Skin epidermis (tissue), 12 donors: ENCODE measurements around the gene CLEC3B.
"Not testable (repeated sequence)": the region's sequence is repeated elsewhere in the genome, so short reads cannot be mapped to it uniquely, and the experiment has no call there.

ENCODE experiments used
- H3K27ac ChIP-seq, 21 experiments: fragments of 200-600 bp; sonication (generic) in 11 of 21; one replicate each; pipeline ENCODE4 v1.5.0; 2020; ENCODE audit warnings: mild to moderate bottlenecking in 3 of 21, inconsistent platforms in 2 of 21, moderate library complexity in 2 of 21
- H3K4me3 ChIP-seq, 7 experiments: fragments of 200-600 bp; sonication (generic) in 2 of 7; one replicate each; pipeline ENCODE4 v1.5.0; 2020; ENCODE audit warnings: inconsistent platforms in 2 of 7, mild to moderate bottlenecking in 2 of 7, moderate library complexity in 1 of 7

CLEC3B gene

DNA sequence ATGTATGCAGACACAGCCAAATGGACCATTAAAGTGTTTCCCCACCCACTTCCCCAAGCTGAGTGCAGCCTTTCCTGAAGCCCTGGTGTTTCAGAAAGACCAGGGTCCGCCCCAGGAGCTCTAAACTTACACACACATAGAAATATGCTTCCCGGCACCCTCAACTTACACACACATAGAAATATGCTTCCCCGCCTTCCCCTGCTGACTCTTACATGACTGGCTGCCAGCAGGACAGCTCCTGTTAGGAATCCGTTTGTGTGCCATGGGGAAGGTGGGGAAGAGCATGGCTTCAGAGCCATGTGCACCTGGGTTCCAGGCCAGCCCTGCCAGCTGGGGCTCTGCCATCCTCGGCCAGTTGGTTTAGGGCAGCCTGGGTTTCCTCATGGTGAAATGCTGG, 3.6 kb downstream of the CLEC3B start:
- no peak overlapping the region for H3K4me3 ChIP-seq
- H3K27ac ChIP-seq: peak overlapping the region in 4 of 21 experiments; percentile 3 to 85 (median 70)

DNA sequence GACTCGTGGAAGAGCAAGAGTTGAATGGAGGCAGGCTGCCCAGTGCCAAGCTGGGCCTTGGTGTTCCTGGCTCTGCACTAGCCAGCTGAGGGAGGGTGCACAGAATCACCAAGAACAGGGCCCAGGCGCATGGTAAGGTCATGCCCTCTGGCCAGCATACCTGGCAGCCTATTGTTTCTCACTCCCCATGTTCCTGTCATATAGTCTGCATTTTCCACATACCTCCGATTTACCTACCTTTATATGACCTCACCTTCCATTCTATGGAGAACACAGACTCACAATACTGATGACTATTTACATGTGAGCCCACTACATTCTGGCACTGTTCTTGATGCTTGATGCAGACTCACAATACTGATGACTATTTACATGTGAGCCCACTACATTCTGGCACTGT, 5.4 kb downstream of the CLEC3B start:
- Histone ChIP-seq H3K27ac (no peak overlapping the region), H3K4me3 (no peak overlapping the region)

DNA sequence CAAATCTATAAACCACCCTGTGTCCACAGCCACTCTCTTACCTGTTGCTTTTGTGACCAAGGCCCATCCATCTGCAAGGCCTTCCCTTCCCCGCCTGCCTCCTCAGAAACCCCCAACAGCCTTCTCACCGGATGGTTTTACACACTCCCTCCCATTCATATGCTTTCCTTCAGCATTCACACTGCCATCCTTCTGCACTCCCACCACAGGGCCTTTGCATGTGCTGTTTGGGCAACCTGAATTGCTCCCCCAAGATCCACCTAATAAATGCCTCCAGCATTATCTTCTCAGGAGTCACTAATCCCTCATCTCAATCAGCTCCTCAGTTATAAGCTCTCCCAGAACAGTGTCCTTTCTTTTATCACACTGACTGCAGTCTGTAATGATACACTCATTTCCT, 6.0 kb downstream of the CLEC3B start:
- Histone ChIP-seq H3K27ac (no peak overlapping the region), H3K4me3 (no peak overlapping the region)

DNA sequence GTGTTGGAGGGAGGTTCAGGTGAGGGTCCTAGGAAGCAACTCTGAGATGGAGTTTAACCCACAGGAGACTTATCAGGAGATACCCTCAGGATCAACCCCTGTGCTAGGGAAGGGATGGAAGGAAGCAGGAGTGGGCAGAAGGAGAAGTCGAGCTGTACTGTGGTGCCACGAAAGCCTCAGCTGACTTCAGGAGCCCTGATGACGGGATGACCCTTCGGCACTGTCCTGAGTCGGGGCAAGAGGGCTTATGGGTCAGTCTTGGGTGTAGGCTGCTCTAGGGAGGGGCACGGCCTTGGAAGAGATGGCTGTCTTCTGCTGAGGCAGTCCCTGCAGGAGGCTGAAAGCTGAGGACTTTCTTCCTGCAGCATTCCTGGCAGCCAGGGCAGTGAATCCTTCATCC, 7.7 kb downstream of the CLEC3B start:
- Histone ChIP-seq H3K27ac (peak overlapping the region in 11 of 21 experiments; percentile 6 to 73 (median 37)), H3K4me3 (no peak overlapping the region)

GRCh38 chr3:45034612-45035252, 8.6 kb downstream of the CLEC3B start:
- H3K4me3 ChIP-seq: no peak overlapping the region
- H3K27ac ChIP-seq: peak overlapping the region in 17 of 21 experiments; percentile 6 to 73 (median 54)

DNA sequence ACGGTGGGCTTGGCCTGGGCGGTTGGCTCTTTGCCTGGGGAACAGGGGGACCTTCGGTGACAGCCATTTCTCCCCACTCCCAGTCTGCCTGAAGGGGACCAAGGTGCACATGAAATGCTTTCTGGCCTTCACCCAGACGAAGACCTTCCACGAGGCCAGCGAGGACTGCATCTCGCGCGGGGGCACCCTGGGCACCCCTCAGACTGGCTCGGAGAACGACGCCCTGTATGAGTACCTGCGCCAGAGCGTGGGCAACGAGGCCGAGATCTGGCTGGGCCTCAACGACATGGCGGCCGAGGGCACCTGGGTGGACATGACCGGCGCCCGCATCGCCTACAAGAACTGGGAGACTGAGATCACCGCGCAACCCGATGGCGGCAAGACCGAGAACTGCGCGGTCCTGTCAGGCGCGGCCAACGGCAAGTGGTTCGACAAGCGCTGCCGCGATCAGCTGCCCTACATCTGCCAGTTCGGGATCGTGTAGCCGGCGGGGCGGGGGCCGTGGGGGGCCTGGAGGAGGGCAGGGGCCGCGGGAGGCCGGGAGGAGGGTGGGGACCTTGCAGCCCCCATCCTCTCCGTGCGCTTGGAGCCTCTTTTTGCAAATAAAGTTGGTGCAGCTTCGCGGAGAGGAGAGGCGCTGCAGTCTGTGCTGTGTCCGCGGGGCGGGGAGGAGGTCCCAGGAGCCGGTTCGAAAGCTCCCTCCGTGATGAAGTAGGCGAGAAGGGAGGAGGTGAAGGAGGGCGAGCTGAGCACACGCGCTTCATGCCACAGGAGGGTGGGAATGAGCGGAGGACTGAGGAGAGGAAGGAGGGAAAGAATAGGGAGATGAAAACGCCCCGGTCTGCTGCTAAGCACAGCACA, 9.6 kb downstream of the CLEC3B start:
- Histone ChIP-seq H3K4me3 (peak overlapping the region in 6 of 7 experiments; percentile 6 to 33 (median 20)), H3K27ac (peak overlapping the region in 18 of 21 experiments; percentile 0 to 73 (median 53))

- no peak overlapping the region for H3K4me3 ChIP-seq
These were observed 11.8 kb downstream of the CLEC3B start for GRCh38 chr3:45037720-45038455.

GRCh38 chr3:45041666-45042065, 15.6 kb downstream of the CLEC3B start:
- Histone ChIP-seq H3K4me3 (no peak overlapping the region), H3K27ac (no peak overlapping the region)

More at GRCh38 chr3:45037720-45038455, 11.8 kb downstream of the CLEC3B start:
- H3K27ac ChIP-seq: peak overlapping the region in 1 of 21 experiments; percentile 43

GRCh38 chr3:45042162-45042561, 16.1 kb downstream of the CLEC3B start:
- H3K27ac ChIP-seq: no peak overlapping the region

DNA sequence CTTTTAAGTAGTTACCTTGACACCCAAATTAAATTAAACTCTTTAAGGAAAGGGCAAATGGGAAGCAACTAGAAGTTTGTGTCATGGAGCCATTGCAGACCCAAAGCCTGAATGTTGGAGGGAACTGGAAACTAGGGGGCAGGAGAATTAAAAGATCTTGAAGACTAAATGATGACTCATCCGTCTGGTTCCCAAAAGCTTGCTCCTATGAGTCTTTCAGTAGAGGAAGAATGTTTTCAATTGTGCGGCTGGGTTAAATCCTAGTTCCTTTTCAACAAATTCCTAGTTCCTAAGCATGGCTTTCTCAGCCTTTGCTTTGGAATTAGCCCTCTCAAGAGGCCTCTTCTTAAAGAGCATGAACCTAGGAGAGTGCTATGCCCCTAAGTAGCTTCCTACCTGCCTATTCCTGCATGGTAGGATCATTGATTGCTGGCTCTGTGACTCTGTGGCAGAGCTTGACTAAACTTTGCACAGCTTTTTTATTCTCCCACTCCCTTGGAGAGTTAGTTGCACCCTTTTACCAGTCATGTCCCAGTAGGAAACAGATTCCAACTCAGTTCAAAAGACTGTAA, 17.7 kb downstream of the CLEC3B start:
- Histone ChIP-seq H3K27ac (peak overlapping the region in 14 of 21 experiments; percentile 8 to 84 (median 55)), H3K4me3 (no peak overlapping the region)

More at GRCh38 chr3:45042162-45042561, 16.1 kb downstream of the CLEC3B start:
- H3K4me3 ChIP-seq: no peak overlapping the region

- H3K27ac ChIP-seq: no peak overlapping the region
- H3K4me3 ChIP-seq: no peak overlapping the region
These were observed 22.1 kb downstream of the CLEC3B start for GRCh38 chr3:45048244-45048643.

DNA sequence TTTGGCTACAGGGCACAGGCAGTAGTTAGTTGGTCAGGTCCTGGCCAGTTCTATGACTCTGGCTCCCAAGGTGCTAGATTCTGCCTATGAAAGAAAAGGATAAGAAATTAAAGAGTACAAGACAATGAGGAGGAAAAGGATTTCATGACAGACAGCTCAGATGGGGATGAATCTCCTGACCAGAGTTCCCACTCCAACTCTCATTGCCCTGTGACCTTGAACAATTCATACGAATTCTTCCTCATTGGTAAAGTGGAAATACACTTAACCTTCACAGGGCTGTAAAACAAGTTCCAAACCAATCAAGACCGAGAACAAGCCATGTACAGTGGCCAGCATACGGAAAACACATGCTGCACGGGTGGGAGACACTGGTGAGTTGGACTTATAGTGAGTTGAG, 23.7 kb downstream of the CLEC3B start:
- H3K27ac ChIP-seq: no peak overlapping the region

DNA sequence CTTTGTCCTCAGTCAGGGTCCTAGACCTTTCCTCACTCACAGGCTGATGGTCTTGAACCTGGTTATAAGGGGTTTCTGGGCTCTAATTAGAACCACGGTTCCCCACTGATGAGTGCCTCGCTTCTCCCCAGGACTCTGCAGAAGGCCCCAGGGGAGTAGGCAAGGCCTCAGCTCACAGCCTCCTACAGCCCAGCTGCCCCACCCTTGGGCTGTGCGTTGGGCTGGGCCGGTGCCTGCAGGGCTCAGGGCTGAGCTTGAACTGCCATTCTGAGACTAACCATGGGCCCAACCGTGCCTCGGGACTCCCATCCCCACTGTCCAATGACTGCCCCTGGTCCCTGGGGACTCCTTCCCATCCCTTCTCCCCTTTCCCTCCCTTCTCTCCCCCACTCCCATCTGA, 25.6 kb downstream of the CLEC3B start:
- H3K4me3 ChIP-seq: no peak overlapping the region
- H3K27ac ChIP-seq: no peak overlapping the region

More for the DNA sequence above, 23.7 kb downstream of the CLEC3B start:
- no peak overlapping the region for H3K4me3 ChIP-seq

DNA sequence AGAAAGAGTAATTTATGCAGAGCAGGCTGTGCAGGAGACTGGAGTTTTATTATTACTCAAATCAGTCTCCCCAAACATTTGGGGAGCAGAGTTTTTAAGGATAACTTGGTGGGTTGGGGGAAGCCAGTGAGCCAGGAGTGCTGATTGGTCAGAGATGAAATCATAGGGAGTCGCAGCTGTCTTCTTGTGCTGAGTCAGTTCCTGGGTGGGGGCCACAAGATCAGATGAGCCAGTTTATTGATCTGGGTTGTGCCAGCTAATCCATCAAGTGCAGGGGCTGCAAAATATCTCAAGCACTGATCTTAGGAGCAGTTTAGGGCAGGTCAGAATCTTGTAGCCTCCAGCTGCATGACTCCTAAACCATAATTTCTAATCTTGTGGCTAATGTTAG, 27.7 kb downstream of the CLEC3B start:
- peak overlapping the region in 1 of 21 experiments; percentile 14 for H3K27ac ChIP-seq
- H3K4me3 ChIP-seq: not testable (repeated sequence)

DNA sequence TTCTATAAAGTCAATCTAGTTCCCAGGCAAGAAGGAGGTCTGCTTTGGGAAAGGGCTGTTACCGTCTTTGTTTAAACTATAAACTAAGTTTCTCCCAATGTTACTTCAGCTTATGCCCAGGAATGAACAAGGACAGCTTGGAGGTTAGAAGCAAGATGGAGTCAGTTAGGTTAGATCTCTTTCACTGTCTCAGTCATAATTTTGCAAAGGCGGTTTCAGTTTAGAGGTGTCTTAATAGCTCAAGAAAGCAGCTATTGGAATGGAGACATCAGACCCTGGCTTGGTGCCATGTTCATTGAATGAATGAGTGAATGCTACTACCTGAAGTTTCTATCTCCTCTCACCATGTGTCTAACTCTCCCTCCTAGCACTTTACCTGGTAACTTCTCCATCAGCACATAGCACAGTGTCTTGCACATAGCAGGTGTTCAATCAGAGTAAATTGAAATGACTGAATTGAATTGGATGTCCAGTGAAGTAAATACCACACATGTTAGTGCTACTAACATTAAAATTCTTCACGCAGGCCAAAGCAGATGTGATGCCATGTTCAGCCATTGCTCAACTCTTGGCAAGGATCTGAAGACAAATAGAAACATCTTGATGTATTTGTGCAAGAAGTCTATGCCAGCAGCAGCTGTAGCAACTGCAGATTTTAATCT, 28.2 kb downstream of the CLEC3B start:
- Histone ChIP-seq H3K27ac (peak overlapping the region in 3 of 21 experiments; percentile 14 to 32 (median 24)), H3K4me3 (no peak overlapping the region)

DNA sequence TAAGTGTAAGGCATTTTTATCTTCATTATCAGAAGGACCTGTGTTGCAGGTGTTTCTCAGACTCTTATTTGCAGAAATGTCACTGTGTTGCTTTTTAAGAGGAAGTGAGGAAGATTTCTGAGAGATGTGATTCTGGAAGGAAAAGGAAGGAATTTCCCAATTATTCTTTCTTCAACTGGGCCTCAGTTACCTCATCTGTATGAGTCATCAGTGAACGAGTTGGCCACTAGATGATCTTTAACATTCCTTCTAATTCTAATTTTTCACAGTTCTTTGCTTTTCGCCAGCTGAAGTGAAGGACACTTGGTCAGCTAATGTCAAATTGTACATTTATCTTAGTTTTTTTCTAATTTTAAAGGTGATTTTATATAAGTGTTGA, 28.9 kb downstream of the CLEC3B start:
- H3K27ac ChIP-seq: peak overlapping the region in 8 of 21 experiments; percentile 27 to 72 (median 44)

GRCh38 chr3:45055411-45056143, 29.5 kb downstream of the CLEC3B start:
- H3K27ac ChIP-seq: peak overlapping the region in 8 of 21 experiments; percentile 27 to 72 (median 44)
- H3K4me3 ChIP-seq: no peak overlapping the region

More for the DNA sequence above, 28.9 kb downstream of the CLEC3B start:
- H3K4me3 ChIP-seq: no peak overlapping the region

GRCh38 chr3:45056608-45057301, 30.7 kb downstream of the CLEC3B start:
- H3K4me3 ChIP-seq: no peak overlapping the region
- H3K27ac ChIP-seq: peak overlapping the region in 6 of 21 experiments; percentile 29 to 69 (median 44)
